ENCODE data around the gene PTK6.

DNA sequence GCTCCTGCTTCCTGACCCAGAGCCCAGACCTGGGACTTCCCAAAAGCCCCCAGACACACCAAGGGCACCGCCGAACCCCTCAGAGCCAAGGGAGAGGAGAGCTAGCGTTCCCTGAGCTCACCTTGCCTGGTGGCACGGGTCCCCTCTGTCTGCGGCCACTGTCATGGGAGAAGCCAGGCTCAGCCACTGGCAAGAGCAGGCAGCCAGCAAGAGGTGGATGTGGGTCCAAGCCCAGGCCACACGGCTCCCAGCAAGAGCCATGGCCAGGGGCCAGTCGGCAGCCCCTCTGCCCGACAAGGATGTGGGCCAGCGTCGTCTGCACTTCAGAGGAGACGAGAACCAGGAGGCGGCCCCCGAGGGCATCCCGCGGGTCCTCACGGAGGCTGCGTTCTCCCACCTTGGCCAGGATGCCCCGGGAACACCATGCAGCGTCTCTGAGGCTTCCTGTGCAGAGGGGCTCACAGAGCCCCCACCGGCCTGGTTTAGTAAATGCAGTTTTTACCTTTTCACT, 18.8 kb downstream of the PTK6 start:
- TF ChIP-seq POLR2AphosphoS5 (IDR thresholded peaks at IDR 0.05) (no peak), POLR2A (IDR thresholded peaks at IDR 0.05; ENCODE audit: low read depth) (no peak), CTCF (IDR thresholded peaks at IDR 0.05) (no peak)
